ENCODE data around the gene UHRF1. TPM values are rescaled to one million over a fixed set of nuclear protein-coding genes. Genes with fewer than 3 reads are reported as not detected.

Gene UHRF1
- total and polyA plus RNA-seq, 3 donors from 2014 or later: 9.3 to 11.7 (median 10.0) TPM

- Histone ChIP-seq H3K9me3 (no peaks in the 10 kb centered on the region), H3K27me3 (no peaks in the 10 kb centered on the region), H3K36me3 (ENCODE audit: low read depth, missing control alignments) (no peaks in the 10 kb centered on the region), H3K27ac (no peak overlapping the region), H3K4me1 (no peaks in the 10 kb centered on the region), H3K4me3 (no peak overlapping the region)
- WGBS, 2 donors: 94 to 97% methylated on average over 13 of the region's 13 CpGs
- intact Hi-C loops (cut with DNase I; ENCODE audit: low total_unique reads): no loop called here
- no peak for DNase-seq
- TF ChIP-seq POLR2A (IDR thresholded peaks at IDR 0.05): no peak
Observed at GRCh38 chr19:5006821-5007220, 97.5 kb downstream of the UHRF1 start.

Small RNA genes lying within 50 kb of the gene (microRNA-seq; reads per million reads assigned to microRNA genes)
- gene MIR4747 (ENCODE audit: borderline number of aligned reads in 2 of 2, borderline replicate concordance in 1 of 2): 0 reads per million in 2 donors

Small RNA genes lying within 50 kb of the gene (small RNA-seq; reads per million reads assigned to genes)
- gene MIR4747: 0 reads per million in 2 donors

Other genes starting within 250 kb of the UHRF1 start
- 10 to 100 TPM; 51.6 to 61.4 TPM for gene MYDGF, start 239.2 kb upstream of the UHRF1 start, total RNA-seq
- 87.0 TPM for gene MYDGF, start 239.2 kb upstream of the UHRF1 start, polyA plus RNA-seq (ENCODE audit: insufficient read depth, low read depth, low replicate concordance)
- gene DPP9, start 185.7 kb upstream of the UHRF1 start, total RNA-seq: 10 to 100 TPM; 65.1 to 74.2 TPM
- 24.6 TPM for gene DPP9, start 185.7 kb upstream of the UHRF1 start, polyA plus RNA-seq (ENCODE audit: insufficient read depth, low read depth, low replicate concordance)
- 10 to 100 TPM; 14.3 to 15.8 TPM for gene FEM1A, start 117.8 kb upstream of the UHRF1 start, total RNA-seq
- gene FEM1A, start 117.8 kb upstream of the UHRF1 start, polyA plus RNA-seq (ENCODE audit: insufficient read depth, low read depth, low replicate concordance): 7.5 TPM
- 1 to 10 TPM; 5.0 to 6.3 TPM for gene TICAM1, start 77.8 kb upstream of the UHRF1 start, total RNA-seq
- gene TICAM1, start 77.8 kb upstream of the UHRF1 start, polyA plus RNA-seq (ENCODE audit: insufficient read depth, low read depth, low replicate concordance): 4.8 TPM
- gene PLIN3, start 41.8 kb upstream of the UHRF1 start, total RNA-seq: 10 to 100 TPM; 63.4 to 82.8 TPM
- 109 TPM for gene PLIN3, start 41.8 kb upstream of the UHRF1 start, polyA plus RNA-seq (ENCODE audit: insufficient read depth, low read depth, low replicate concordance)
- gene ARRDC5, start 6.6 kb upstream of the UHRF1 start, total RNA-seq: 10 to 100 TPM in 1 of 2 donors, 1 to 10 TPM in 1; 8.7 to 17.4 TPM
- gene ARRDC5, start 6.6 kb upstream of the UHRF1 start, polyA plus RNA-seq (ENCODE audit: insufficient read depth, low read depth, low replicate concordance): 26.2 TPM
- gene KDM4B, start 59.6 kb downstream of the UHRF1 start, total RNA-seq: 10 to 100 TPM; 67.7 to 72.7 TPM
- 33.3 TPM for gene KDM4B, start 59.6 kb downstream of the UHRF1 start, polyA plus RNA-seq (ENCODE audit: insufficient read depth, low read depth, low replicate concordance)